ENCODE data around the gene CCNK.

DNA sequence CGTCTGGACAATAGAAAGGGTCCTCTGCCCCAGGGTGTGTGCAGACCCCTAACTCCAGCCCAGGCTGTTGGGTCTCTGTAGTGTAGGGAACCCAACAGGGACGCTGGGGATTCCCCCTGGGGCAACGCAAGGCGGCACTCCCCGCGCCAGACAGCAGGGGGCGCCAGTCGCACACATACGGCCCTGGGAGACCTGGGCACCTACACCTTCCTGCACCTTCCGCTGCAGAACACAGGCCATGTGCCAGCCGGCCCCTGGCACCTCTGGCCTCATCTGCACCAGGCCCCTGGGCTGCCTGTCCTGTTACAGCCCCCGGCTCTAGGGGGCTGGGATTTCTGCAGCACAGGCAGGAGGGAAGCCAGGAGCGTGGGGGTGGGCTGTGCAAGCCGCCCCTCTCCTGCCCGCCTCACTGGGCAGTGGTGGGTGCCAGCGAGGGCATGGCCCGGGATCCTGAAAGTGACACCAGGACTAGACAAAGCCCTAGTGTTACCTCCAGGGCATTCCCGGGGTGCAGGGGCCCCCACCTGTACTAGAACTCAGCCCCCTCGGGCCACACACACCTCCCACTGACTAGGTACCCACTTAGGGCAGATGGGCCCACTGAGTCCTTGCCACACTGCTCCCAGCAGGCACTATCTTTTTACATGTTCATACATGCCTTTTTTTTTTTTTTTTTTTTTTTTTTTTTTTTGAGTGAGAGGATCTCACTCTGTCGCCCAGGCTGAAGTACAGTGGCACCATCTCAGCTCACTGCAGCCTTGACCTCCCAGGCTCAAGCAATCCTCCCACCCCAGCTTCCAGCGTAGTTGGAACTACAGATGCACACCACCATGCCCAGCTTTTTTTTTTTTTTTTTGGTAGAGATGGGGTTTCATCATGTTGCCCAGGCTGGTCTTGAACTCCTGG lies 37.5 kb downstream of the CCNK start:
- no peak for TF ChIP-seq MAX (IDR thresholded peaks at IDR 0.05; ENCODE audit: low read depth, low read length)
- 0 out of 2 replicates have a peak, but pooled peaks have one; percentile 41 for TF ChIP-seq DPF2 (IDR thresholded peaks at IDR 0.05)
- TF ChIP-seq POLR2A (IDR thresholded peaks at IDR 0.05; ENCODE audit: low read depth, low read length): no peak

Data from GM12878 (cell line).